Activated CD4-positive, alpha-beta T cell treated with anti-CD3 and anti-CD28 coated beads, Interleukin-2, Interleukin-4, amounts not matched to agents 100 ng/mL and 50 ng/mL, durations not matched to agents 16 hours and 8 hours (primary cell): ENCODE measurements around the gene ELFN2.

Experiments
- DNase-seq: peaks from one replicate; pipeline ENCODE4 v3.0.0-alpha.2; 2020; ENCODE audit warnings: low spot score

ELFN2 gene

GRCh38 chr22:37356922-37357321 lies 70.4 kb downstream of the ELFN2 start:
- DNase-seq = no peak

- DNase-seq = no peak
Observed at GRCh38 chr22:37355174-37355573, 72.1 kb downstream of the ELFN2 start.

DNA sequence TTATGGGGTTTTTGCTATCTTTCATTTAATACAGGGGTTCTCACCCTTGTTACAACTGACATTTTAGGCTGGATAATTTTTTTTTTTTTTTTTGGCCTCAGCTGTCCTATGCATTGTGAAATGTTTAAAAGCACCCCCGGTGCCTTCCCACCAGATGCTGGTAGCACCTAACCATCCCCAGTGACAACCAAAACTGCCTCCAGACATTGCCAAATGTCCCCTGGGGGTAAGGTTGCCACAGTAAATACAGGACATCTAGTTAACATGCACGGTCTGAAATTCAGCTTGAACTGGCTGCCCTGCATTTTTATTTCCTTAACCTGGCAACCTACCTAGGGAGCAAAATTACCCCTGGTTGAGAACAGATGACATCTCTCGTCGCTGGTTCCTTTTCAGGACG lies 72.6 kb downstream of the ELFN2 start:
- no peak for DNase-seq

DNA sequence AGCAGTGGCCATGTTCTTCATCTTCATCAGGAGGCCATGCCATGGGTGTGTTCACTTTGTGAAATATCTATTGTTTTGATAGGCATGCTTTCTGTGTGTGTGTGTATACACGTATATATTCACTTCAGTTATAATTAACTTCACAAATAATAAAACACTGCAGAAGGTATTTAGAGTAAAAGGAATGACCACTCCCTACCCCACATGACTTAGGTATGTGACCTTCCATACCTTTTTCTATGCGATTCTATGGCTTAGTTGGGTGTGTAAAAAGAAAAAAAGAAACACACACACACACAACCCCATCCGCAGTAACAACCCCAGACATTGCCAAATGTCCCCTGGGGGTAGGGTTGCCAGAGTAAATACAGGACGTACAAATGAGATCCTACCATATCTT lies 73.0 kb downstream of the ELFN2 start:
- no peak for DNase-seq

DNA sequence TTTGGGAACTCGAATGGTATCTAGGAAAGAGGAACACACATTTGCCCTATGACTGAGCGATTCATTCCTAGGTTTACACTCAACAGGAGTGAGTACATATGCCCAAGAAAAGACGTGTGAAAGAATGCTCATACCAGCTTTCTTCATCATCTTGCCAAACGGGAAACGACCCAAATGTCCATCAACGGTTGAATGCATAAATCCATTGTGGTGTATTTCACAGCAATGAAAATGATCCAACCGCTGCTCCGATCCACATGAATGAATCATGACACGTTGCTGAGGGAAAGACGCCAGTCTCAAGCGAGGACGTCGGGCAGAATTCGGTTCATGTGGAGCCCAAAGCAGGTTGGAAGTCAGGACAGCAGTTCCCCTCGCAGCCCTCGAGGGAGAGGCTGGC lies 73.4 kb downstream of the ELFN2 start:
- DNase-seq = no peak

- no peak for DNase-seq
Observed at GRCh38 chr22:37352481-37352880, 74.8 kb downstream of the ELFN2 start.

- DNase-seq = no peak
Observed at GRCh38 chr22:37351232-37351631, 76.0 kb downstream of the ELFN2 start.

GRCh38 chr22:37349043-37349814 lies 78.0 kb downstream of the ELFN2 start:
- no peak for DNase-seq

DNA sequence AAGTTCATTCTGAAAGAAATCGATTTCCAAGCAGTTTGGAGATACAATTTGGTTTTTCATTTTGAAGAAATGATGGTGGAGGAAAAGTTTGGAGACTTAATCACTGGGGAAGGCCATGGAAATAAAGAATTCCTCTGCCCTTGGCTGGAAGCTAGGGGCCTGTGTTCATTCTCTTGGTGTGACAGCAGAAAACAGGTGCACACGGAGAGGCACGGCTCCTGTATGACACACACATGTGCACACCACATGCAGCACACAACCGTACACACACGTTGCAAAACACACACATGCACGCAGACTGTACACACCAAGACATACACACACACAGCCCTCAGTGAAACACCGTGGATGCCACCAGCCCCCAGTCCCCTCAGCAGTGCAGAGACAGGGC lies 80.8 kb downstream of the ELFN2 start:
- no peak for DNase-seq

DNA sequence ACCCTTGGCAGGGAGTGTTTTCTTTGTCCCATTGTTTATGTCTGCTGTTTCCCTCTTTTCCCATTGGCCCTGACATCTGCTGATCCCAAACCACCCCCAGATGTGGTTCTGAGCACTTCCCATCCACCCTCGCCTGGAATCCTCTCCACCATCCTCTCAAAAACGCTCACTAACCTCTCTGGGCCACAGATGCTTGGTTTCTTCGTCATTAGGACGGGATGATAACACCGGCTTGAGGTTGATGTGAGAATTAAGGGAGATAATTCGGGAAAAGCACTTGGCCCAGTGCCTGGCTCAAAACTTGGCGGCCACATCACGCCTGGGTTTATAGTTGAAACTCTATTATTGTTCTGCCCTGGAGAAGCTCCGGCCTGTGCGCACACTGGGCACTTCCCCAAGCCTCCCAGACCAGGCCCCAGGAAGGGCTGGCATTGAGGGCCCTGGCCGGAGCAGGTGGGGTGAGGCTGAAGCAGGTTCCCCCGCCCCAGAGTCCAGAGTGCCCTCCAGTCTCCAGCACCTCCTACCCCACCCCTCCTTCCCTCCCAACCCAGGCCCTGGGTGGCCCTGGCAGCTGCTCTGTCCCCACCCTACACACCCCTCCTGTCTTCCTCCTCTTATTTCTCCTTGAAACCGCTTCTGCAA lies 81.3 kb downstream of the ELFN2 start:
- no peak for DNase-seq

- no peak for DNase-seq
Observed at GRCh38 chr22:37344735-37345449, 82.4 kb downstream of the ELFN2 start.

GRCh38 chr22:37343863-37344734 lies 83.2 kb downstream of the ELFN2 start:
- DNase-seq = no peak

DNA sequence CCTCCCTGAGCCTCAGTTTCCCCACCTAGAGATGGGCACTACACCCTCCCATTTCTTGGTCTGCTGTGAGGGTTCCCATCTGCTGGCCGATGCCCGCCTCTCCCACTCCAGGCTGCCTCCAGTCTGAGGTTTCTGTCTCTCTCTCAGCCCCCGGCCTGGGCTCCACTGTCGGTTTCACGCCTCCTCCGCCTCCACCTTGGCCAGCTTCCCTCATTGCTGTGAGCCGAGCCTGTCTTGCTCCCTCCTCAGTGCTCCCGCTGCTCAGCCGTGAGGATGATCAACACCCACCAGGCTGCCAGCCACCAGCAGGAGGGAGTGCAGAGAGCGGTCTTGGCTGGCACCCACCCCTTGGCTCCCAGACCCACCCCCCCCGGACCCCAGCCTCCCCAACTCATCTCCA lies 83.9 kb downstream of the ELFN2 start:
- DNase-seq = no peak

GRCh38 chr22:37342065-37342464 lies 85.2 kb downstream of the ELFN2 start:
- no peak for DNase-seq

DNA sequence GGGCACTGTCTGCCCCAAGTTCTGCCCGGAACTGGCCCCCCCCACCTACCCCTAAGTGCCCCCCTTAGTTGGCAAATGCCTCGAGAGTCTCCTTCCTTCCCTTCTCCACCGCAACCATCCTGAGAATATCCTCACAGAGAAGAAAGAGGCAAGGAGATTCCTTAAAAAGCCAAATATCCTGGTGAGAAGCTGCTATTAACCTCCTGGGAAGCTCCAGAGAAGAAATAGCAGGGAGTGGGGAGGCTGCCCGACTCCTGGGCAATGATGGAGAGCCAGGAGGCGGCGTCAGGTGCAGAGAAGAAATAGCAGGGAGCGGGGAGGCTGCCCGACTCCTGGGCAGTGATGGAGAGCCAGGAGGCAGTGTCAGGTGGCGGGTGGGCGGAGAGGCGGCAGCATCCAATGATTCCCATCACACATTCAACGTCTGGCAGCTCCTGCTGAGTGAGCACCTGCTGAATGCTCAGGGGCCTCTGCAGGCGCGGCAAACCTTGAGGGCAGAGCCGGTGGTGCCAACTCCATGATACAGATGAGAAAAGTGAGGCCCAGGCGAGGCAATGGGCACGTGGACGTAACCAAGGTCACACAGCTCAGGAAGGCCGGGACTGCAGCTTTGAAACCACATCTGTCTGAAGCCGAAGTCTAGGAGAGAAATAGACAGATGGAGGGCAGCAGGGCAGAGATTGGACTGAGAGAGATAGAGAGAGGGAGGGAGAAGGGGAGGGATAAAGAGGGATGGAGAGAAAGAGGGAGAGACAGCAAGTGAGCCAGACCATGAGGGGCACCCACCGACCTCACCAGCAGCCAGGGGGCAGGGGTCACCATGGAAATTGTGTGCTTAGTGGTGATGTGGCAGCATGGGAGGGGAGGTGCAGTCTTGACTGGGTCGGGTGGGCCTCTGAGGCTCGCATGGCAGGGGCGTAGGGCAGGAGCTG lies 86.7 kb downstream of the ELFN2 start:
- DNase-seq = no peak

GRCh38 chr22:37338539-37339246 lies 88.6 kb downstream of the ELFN2 start:
- DNase-seq = no peak

- DNase-seq = no peak
Observed at GRCh38 chr22:37337204-37337943, 89.9 kb downstream of the ELFN2 start.

DNA sequence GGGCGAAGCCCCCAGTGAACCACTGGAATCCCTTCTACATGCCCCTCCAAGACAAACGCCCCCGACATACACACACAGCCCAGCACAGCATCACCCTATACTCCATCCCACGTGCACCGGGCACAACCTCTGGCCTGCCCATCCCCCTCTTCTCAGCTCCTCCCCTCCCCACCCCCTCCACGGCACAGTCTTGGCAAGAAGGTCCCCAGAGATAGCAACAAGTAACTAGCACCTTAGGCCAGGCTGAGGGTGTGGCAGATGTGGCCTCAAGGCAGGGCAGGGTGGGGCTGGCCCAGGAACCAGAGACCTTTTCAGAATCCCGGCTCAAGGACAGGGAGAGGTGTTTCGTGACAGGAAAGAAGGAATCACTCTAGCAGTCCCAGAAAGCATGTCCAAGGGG lies 90.7 kb downstream of the ELFN2 start:
- DNase-seq = no peak

- no peak for DNase-seq
Observed at GRCh38 chr22:37335806-37336199, 91.5 kb downstream of the ELFN2 start.
